ENCODE measurements around the gene ZNF483. TPM values are rescaled to one million over a fixed set of nuclear protein-coding genes. Genes with fewer than 3 reads are reported as not detected.
"Not testable (repeated sequence)": the region's sequence is repeated elsewhere in the genome, so short reads cannot be mapped to it uniquely, and the experiment has no call there.

ZNF483 gene
- total and polyA plus RNA-seq, 10 donors, result 0.14 to 13.7 (median 7.0) TPM

- TF ChIP-seq POLR2AphosphoS5 (IDR thresholded peaks at IDR 0.05) (no peak), POLR2A (IDR thresholded peaks at IDR 0.05) (no peak)
- TF ChIP-seq, protein P1, sequence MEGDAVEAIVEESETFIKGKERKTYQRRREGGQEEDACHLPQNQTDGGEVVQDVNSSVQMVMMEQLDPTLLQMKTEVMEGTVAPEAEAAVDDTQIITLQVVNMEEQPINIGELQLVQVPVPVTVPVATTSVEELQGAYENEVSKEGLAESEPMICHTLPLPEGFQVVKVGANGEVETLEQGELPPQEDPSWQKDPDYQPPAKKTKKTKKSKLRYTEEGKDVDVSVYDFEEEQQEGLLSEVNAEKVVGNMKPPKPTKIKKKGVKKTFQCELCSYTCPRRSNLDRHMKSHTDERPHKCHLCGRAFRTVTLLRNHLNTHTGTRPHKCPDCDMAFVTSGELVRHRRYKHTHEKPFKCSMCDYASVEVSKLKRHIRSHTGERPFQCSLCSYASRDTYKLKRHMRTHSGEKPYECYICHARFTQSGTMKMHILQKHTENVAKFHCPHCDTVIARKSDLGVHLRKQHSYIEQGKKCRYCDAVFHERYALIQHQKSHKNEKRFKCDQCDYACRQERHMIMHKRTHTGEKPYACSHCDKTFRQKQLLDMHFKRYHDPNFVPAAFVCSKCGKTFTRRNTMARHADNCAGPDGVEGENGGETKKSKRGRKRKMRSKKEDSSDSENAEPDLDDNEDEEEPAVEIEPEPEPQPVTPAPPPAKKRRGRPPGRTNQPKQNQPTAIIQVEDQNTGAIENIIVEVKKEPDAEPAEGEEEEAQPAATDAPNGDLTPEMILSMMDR (IDR thresholded peaks at IDR 0.05 in 8 of 11, conservative IDR thresholded peaks at IDR 0.05 in 3 of 11), result no peak
- Histone ChIP-seq H3K9me3 (no peaks in the 10 kb centered on the region), H3K27ac (peak overlapping the region; percentile 95 to 99 (median 96)), H3K4me1 (peaks cover 10 to 38% (median 23%) of the 10 kb centered on the region in 6 donors), H3K36me3 (no peaks in the 10 kb centered on the region), H3K4me3 (peak overlapping the region; percentile 61 to 95 (median 90)), H3K27me3 (replicated peaks in 1 of 7) (no peaks in the 10 kb centered on the region)
- intact Hi-C loops (cut with DNase I; ENCODE audit: low total_unique reads), result loop anchor here (10.0 kb wide), 1 partner anchor 150 kb away; the partner anchor contains the start of gene DNAJC25
- 0 to 4% (median 1%) methylated on average over 4 of the region's 4 CpGs for WGBS, 5 donors
- no peak for DNase-seq
Measured at GRCh38 chr9:111484572-111484894, 40.4 kb upstream of the ZNF483 start.

- DNase-seq; H3K4me3 ChIP-seq; H3K36me3 ChIP-seq; H3K27ac ChIP-seq; H3K4me1 ChIP-seq; intact Hi-C loops (cut with DNase I; ENCODE audit: low total_unique reads); H3K27me3 ChIP-seq (replicated peaks in 1 of 7); H3K9me3 ChIP-seq: not testable (repeated sequence)
- WGBS, 5 donors, result 88 to 98% (median 91%) methylated on average over 2 of the region's 2 CpGs
Measured at GRCh38 chr9:111497196-111497595, 27.8 kb upstream of the ZNF483 start.

- WGBS, 5 donors, result 94 to 96% (median 95%) methylated on average over 2 to 16 of the region's 16 CpGs
- Histone ChIP-seq H3K27ac (no peak overlapping the region), H3K36me3 (no peaks in the 10 kb centered on the region), H3K27me3 (replicated peaks in 1 of 7) (no peaks in the 10 kb centered on the region), H3K9me3 (peaks cover 0 to 5% (median 0%) of the 10 kb centered on the region in 8 donors), H3K4me1 (no peaks in the 10 kb centered on the region), H3K4me3 (no peak overlapping the region)
- no peak for TF ChIP-seq POLR2AphosphoS5 (IDR thresholded peaks at IDR 0.05)
- TF ChIP-seq, protein P1 (IDR thresholded peaks at IDR 0.05 in 8 of 11, conservative IDR thresholded peaks at IDR 0.05 in 3 of 11), result no peak
- TF ChIP-seq POLR2A (IDR thresholded peaks at IDR 0.05), result no peak
- intact Hi-C loops (cut with DNase I; ENCODE audit: low total_unique reads), result no loop called here
- DNase-seq, result no peak
Measured at GRCh38 chr9:111501005-111501562, 23.9 kb upstream of the ZNF483 start.

DNA sequence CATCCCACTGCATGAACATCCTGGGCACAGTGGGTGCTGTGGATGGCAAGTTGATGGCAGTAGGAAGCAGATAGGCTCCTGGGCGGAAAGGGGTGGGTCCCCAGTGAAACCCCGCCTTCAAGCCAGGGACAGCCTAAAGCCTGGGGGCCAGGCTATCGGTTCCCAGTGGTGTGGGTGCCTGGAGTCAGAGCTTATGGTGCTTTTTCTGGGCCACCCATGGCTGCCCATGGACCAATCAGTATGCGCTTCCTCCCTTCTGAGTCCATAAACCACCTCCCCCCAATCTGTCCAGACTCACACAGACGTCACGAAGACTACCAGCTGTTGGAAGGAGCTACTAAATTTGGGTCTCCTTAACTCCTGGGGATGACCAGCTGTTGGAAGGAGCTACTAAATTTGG lies 23.3 kb upstream of the ZNF483 start:
- 86 to 100% (median 90%) methylated on average over 4 to 6 of the region's 6 CpGs for WGBS, 5 donors
- H3K36me3 ChIP-seq, result no peaks in the 10 kb centered on the region
- H3K4me1 ChIP-seq, result no peaks in the 10 kb centered on the region
- no peak for DNase-seq
- H3K27ac ChIP-seq, result no peak overlapping the region
- TF ChIP-seq POLR2AphosphoS5 (IDR thresholded peaks at IDR 0.05), result no peak
- TF ChIP-seq POLR2A (IDR thresholded peaks at IDR 0.05), result no peak
- TF ChIP-seq, protein P1 (IDR thresholded peaks at IDR 0.05 in 8 of 11, conservative IDR thresholded peaks at IDR 0.05 in 3 of 11), result no peak
- intact Hi-C loops (cut with DNase I; ENCODE audit: low total_unique reads), result no loop called here
- H3K4me3 ChIP-seq, result no peak overlapping the region
- H3K27me3 ChIP-seq (replicated peaks in 1 of 7), result no peaks in the 10 kb centered on the region
- H3K9me3 ChIP-seq, result peaks cover 0 to 5% (median 0%) of the 10 kb centered on the region in 8 donors

- Histone ChIP-seq H3K4me1 (no peaks in the 10 kb centered on the region), H3K36me3 (no peaks in the 10 kb centered on the region), H3K9me3 (peaks cover 0 to 5% (median 0%) of the 10 kb centered on the region in 8 donors), H3K4me3 (no peak overlapping the region), H3K27ac (no peak overlapping the region), H3K27me3 (replicated peaks in 1 of 7) (no peaks in the 10 kb centered on the region)
- no peak for DNase-seq
- intact Hi-C loops (cut with DNase I; ENCODE audit: low total_unique reads), result no loop called here
- no peak for TF ChIP-seq POLR2AphosphoS5 (IDR thresholded peaks at IDR 0.05)
- TF ChIP-seq, protein P1 (IDR thresholded peaks at IDR 0.05 in 8 of 11, conservative IDR thresholded peaks at IDR 0.05 in 3 of 11), result no peak
- no peak for TF ChIP-seq POLR2A (IDR thresholded peaks at IDR 0.05)
- WGBS, 5 donors, result 78 to 100% (median 91%) methylated on average over 1 to 3 of the region's 3 CpGs
Measured at GRCh38 chr9:111502506-111502905, 22.5 kb upstream of the ZNF483 start.

- H3K4me1 ChIP-seq; H3K36me3 ChIP-seq; H3K27ac ChIP-seq; H3K4me3 ChIP-seq; H3K27me3 ChIP-seq (replicated peaks in 1 of 7); DNase-seq; intact Hi-C loops (cut with DNase I; ENCODE audit: low total_unique reads): not testable (repeated sequence)
- WGBS, 5 donors, result 71 to 88% (median 81%) methylated on average over 6 of the region's 6 CpGs
- H3K9me3 ChIP-seq, result peaks cover 0 to 24% (median 16%) of the 10 kb centered on the region in 8 donors
Measured at GRCh38 chr9:111511581-111511980, 13.4 kb upstream of the ZNF483 start.
